Measurements from ENCODE around the gene TRNAU1AP.
"Not testable (repeated sequence)": the region's sequence is repeated elsewhere in the genome, so short reads cannot be mapped to it uniquely, and the experiment has no call there.

Gene TRNAU1AP

GRCh38 chr1:28552758-28553663, at the start of gene TRNAU1AP:
TSS of gene TRNAU1AP (plus strand) at chr1:28553085. CDS start at chr1:28553111, 26 bp downstream.
- H3K9ac ChIP-seq (ENCODE audit: low read depth, low read length), result peak within 1 kb of the TSS; percentile 87
- no peaks in the 10 kb centered on the region for H3K9me3 ChIP-seq (ENCODE audit: control insufficient read depth, insufficient read depth, low read length)
- no peaks in the 10 kb centered on the region for H3K4me1 ChIP-seq (ENCODE audit: insufficient read depth, low read length)
- H3K36me3 ChIP-seq (ENCODE audit: insufficient read depth, low read length), result no peaks in the 10 kb centered on the region

GRCh38 chr1:28503117-28503516, 49.8 kb upstream of the TRNAU1AP start:
- no peak overlapping the region for H3K9ac ChIP-seq (ENCODE audit: low read depth, low read length)
- H3K36me3 ChIP-seq (ENCODE audit: insufficient read depth, low read length), result peaks cover 16% of the 10 kb centered on the region
- no peaks in the 10 kb centered on the region for H3K9me3 ChIP-seq (ENCODE audit: control insufficient read depth, insufficient read depth, low read length)
- H3K4me1 ChIP-seq (ENCODE audit: insufficient read depth, low read length), result peaks cover 4% of the 10 kb centered on the region

- peaks cover 40% of the 10 kb centered on the region for H3K36me3 ChIP-seq (ENCODE audit: insufficient read depth, low read length)
- H3K9ac ChIP-seq (ENCODE audit: low read depth, low read length), result peak within 1 kb of the TSS; percentile 90
- H3K4me1 ChIP-seq (ENCODE audit: insufficient read depth, low read length), result peaks cover 12% of the 10 kb centered on the region
- H3K9me3 ChIP-seq (ENCODE audit: control insufficient read depth, insufficient read depth, low read length), result no peaks in the 10 kb centered on the region
These were observed 47.3 kb upstream of the TRNAU1AP start, which contains the start of gene RCC1 for GRCh38 chr1:28505406-28506187. TSS of gene RCC1 (plus strand) at chr1:28506043. CDS start at chr1:28529867, 23,824 bp downstream.

GRCh38 chr1:28506907-28507246, 46.0 kb upstream of the TRNAU1AP start:
- peaks cover 12% of the 10 kb centered on the region for H3K4me1 ChIP-seq (ENCODE audit: insufficient read depth, low read length)
- H3K9me3 ChIP-seq (ENCODE audit: control insufficient read depth, insufficient read depth, low read length), result no peaks in the 10 kb centered on the region
- H3K36me3 ChIP-seq (ENCODE audit: insufficient read depth, low read length), result peaks cover 45% of the 10 kb centered on the region
- H3K9ac ChIP-seq (ENCODE audit: low read depth, low read length), result peak overlapping the region; percentile 90

GRCh38 chr1:28507247-28507645, 45.6 kb upstream of the TRNAU1AP start:
- peaks cover 45% of the 10 kb centered on the region for H3K36me3 ChIP-seq (ENCODE audit: insufficient read depth, low read length)
- no peaks in the 10 kb centered on the region for H3K9me3 ChIP-seq (ENCODE audit: control insufficient read depth, insufficient read depth, low read length)
- peak overlapping the region; percentile 90 for H3K9ac ChIP-seq (ENCODE audit: low read depth, low read length)
- peaks cover 12% of the 10 kb centered on the region for H3K4me1 ChIP-seq (ENCODE audit: insufficient read depth, low read length)

- Histone ChIP-seq H3K9ac (ENCODE audit: low read depth, low read length) (peak overlapping the region; percentile 90), H3K4me1 (ENCODE audit: insufficient read depth, low read length) (peaks cover 12% of the 10 kb centered on the region), H3K9me3 (ENCODE audit: control insufficient read depth, insufficient read depth, low read length) (no peaks in the 10 kb centered on the region), H3K36me3 (ENCODE audit: insufficient read depth, low read length) (peaks cover 45% of the 10 kb centered on the region)
These were observed 45.0 kb upstream of the TRNAU1AP start for GRCh38 chr1:28507646-28508434.

GRCh38 chr1:28508435-28508754, 44.5 kb upstream of the TRNAU1AP start:
- Histone ChIP-seq H3K4me1 (ENCODE audit: insufficient read depth, low read length) (peaks cover 12% of the 10 kb centered on the region), H3K9me3 (ENCODE audit: control insufficient read depth, insufficient read depth, low read length) (no peaks in the 10 kb centered on the region), H3K36me3 (ENCODE audit: insufficient read depth, low read length) (peaks cover 48% of the 10 kb centered on the region), H3K9ac (ENCODE audit: low read depth, low read length) (peak overlapping the region; percentile 90)

GRCh38 chr1:28509705-28510272, 43.1 kb upstream of the TRNAU1AP start:
- Histone ChIP-seq H3K4me1 (ENCODE audit: insufficient read depth, low read length) (peaks cover 12% of the 10 kb centered on the region), H3K9me3 (ENCODE audit: control insufficient read depth, insufficient read depth, low read length) (no peaks in the 10 kb centered on the region), H3K9ac (ENCODE audit: low read depth, low read length) (no peak overlapping the region; the same call in 1 of the 2 replicates), H3K36me3 (ENCODE audit: insufficient read depth, low read length) (peaks cover 52% of the 10 kb centered on the region)

- no peak overlapping the region for H3K9ac ChIP-seq (ENCODE audit: low read depth, low read length)
- no peaks in the 10 kb centered on the region for H3K9me3 ChIP-seq (ENCODE audit: control insufficient read depth, insufficient read depth, low read length)
- H3K4me1 ChIP-seq (ENCODE audit: insufficient read depth, low read length), result peaks cover 12% of the 10 kb centered on the region
- peaks cover 52% of the 10 kb centered on the region for H3K36me3 ChIP-seq (ENCODE audit: insufficient read depth, low read length)
These were observed 42.5 kb upstream of the TRNAU1AP start for GRCh38 chr1:28510273-28510969.

- Histone ChIP-seq H3K9ac (ENCODE audit: low read depth, low read length) (no peak overlapping the region), H3K9me3 (ENCODE audit: control insufficient read depth, insufficient read depth, low read length) (no peaks in the 10 kb centered on the region), H3K36me3 (ENCODE audit: insufficient read depth, low read length) (peaks cover 52% of the 10 kb centered on the region), H3K4me1 (ENCODE audit: insufficient read depth, low read length) (peaks cover 12% of the 10 kb centered on the region)
These were observed 41.9 kb upstream of the TRNAU1AP start for GRCh38 chr1:28510970-28511440.

GRCh38 chr1:28512058-28512611, 40.8 kb upstream of the TRNAU1AP start:
- H3K9ac ChIP-seq (ENCODE audit: low read depth, low read length), result no peak overlapping the region
- peaks cover 12% of the 10 kb centered on the region for H3K4me1 ChIP-seq (ENCODE audit: insufficient read depth, low read length)
- no peaks in the 10 kb centered on the region for H3K9me3 ChIP-seq (ENCODE audit: control insufficient read depth, insufficient read depth, low read length)
- peaks cover 44% of the 10 kb centered on the region for H3K36me3 ChIP-seq (ENCODE audit: insufficient read depth, low read length)

- H3K9ac ChIP-seq (ENCODE audit: low read depth, low read length); H3K9me3 ChIP-seq (ENCODE audit: control insufficient read depth, insufficient read depth, low read length); H3K4me1 ChIP-seq (ENCODE audit: insufficient read depth, low read length): not testable (repeated sequence)
- peaks cover 22% of the 10 kb centered on the region for H3K36me3 ChIP-seq (ENCODE audit: insufficient read depth, low read length)
These were observed 38.4 kb upstream of the TRNAU1AP start for GRCh38 chr1:28514445-28514933.

GRCh38 chr1:28516518-28516956, 36.3 kb upstream of the TRNAU1AP start:
- H3K4me1 ChIP-seq (ENCODE audit: insufficient read depth, low read length), result peaks cover 9% of the 10 kb centered on the region
- H3K36me3 ChIP-seq (ENCODE audit: insufficient read depth, low read length), result peaks cover 6% of the 10 kb centered on the region
- H3K9ac ChIP-seq (ENCODE audit: low read depth, low read length), result no peak overlapping the region
- no peaks in the 10 kb centered on the region for H3K9me3 ChIP-seq (ENCODE audit: control insufficient read depth, insufficient read depth, low read length)
